ENCODE data around the gene SLC25A30.

SLC25A30 gene, protein sequence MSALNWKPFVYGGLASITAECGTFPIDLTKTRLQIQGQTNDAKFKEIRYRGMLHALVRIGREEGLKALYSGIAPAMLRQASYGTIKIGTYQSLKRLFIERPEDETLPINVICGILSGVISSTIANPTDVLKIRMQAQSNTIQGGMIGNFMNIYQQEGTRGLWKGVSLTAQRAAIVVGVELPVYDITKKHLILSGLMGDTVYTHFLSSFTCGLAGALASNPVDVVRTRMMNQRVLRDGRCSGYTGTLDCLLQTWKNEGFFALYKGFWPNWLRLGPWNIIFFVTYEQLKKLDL

DNA sequence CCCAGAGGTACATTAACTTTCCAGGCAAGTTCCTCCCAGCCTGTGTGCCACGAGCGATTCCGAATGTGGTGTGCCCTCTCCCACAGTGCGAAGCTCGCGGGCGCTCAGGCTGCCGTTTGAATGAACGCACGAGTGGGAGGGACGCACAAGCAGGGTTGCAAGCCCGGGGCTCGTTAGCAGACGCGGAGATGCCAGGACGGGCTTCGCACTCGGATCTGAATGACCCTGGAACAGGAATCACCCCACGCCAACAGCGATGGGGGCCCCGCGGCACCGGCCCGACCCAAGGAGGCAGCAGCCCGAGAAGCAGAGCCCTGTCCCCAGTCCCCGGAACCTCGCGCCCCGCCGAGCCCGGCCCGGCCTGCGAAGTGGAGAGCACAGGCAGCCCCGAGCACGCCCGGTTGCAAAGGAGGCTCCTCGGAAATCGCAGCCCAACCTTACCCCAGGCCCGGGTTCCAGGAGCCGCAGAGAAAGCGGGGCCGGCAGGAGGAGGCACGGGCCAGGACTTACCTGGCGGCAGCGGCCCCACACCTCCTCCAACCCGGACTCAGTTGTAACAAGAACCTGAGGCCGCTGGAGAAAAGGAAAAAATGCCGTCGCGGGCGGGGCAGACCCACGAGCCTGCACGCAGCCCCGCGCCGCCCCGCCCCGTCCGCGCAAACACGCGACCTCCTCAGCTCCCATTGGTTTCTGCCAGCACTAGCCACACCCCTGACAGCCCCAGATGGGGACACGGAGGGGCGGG is at the start of gene SLC25A30:
TSS of gene SLC25A30 (minus strand) at position 584 of the 745 bp plus-strand sequence. CDS start 6,948 bp downstream, outside the sequence.
- DNase-seq (ENCODE audit: low read depth), result peak; percentile 84

DNA sequence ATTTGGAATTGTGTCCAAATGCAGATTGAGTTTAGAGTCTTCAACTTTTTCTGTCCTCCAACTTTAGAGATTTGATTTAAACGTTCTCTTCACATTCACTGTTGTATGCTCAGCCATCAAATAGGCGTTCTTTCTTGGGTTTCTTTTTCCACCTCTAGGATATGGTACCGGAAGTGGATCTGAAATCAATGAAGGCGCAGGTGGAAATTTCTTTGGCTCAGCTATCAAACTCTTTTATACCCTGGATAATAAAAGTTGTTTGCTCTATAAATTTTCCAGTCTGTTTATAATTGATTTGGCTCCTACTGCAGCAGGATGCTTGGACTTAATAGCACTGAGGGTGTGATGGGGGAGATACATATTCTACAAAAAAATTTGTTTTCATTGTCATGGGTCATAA is 48.2 kb upstream of the SLC25A30 start:
- no peak for DNase-seq (ENCODE audit: low read depth)

DNA sequence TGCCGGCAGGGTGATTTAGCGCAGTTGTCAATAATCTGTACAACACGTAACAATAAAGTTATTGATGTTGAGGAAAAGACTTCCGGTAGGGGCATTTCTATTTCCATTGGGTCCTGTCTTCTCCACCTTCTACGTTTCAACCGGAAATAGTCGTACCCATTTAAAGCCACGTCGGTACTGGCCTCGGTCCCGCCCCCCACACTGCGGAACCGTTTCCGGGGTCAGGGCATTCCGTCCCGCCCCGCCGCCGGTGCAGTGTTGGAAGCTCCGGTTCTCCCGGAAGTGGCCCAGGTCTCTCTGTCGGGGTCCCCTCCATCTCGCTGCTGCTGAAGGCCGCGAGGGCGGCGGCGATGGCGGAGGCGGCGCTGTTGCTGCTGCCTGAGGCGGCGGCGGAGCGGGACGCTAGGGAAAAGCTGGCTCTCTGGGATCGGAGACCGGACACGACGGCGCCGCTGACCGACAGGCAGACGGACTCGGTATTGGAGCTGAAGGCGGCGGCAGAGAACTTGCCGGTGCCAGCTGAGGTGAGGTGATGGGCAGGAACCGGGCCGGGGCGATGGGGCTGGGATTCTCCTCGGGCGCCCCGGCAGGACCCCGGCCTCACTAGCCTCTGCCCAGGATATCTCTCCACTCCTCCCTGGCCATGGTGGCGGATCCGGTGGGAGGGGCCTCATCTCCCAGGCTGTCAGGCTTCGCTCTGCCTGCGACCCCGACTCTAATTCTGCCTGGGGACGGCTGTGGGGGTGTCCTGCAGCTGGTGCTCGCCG is 46.7 kb upstream of the SLC25A30 start, which contains the start of gene COG3:
TSS of gene COG3 (plus strand) at position 253 of the 767 bp plus-strand sequence. CDS start at position 351, 98 bp downstream.
- DNase-seq (ENCODE audit: low read depth), result peak; percentile 98

DNA sequence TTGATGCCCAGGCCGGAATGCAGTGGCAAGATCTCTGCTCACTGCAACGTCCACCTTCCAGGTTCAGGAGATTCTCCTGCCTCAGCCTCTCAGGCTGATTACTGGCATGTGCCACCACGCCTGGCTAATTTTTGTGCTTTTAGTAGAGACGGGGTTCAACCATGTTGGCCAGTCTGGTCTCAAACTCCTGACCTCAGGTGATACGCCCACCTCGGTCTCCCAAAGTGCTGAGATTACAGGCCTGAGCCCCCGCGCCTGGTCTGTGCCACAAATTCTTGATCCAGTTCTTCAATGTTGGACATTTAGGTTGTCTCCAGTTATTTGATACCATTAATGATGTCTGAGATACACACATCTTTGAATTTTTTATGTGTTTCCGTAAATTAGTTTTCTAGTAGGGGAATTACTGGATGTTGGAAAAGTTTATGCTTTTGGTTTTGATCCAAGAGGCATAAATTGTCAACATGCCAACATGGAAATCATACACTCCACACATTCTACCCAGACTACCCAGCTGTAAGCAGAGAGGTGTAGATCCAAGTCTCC is 46.0 kb upstream of the SLC25A30 start:
- DNase-seq (ENCODE audit: low read depth), result no peak

DNA sequence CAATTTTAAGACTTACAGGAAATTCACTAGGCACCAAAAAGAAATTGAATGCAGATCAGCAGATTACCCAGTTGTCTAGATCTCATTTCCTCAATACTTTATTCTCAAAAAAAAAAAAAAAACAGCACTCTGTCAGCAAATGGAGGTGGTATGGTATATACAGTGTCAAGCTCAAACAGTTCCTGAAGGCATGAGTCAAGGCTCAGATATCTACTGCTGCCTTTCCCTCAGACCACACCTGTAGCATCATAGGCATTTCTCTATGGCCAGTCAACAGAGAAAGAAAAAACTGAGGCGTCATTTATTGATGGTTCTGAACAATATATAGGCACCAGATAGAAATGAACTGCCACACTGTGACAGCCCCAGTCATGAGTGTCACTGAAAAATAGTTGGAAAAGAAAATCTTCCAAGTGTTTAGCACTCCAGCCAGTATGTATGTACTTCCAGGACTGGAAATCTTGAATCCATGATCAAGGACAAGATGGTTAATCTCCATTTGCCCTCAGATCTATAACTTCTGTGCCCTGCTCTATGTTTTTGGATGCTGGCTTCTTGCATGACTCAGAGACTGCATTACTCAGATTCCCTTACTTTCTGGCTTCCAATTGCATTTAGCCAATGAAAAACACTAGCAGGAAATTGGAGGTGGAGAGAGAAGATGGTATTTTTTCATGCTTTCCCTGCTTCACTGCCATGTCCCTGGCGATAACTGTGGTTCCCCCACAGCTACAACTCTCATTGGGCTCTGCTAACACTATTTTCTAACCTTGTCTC is 38.2 kb upstream of the SLC25A30 start:
- DNase-seq (ENCODE audit: low read depth), result peak; percentile 18

DNA sequence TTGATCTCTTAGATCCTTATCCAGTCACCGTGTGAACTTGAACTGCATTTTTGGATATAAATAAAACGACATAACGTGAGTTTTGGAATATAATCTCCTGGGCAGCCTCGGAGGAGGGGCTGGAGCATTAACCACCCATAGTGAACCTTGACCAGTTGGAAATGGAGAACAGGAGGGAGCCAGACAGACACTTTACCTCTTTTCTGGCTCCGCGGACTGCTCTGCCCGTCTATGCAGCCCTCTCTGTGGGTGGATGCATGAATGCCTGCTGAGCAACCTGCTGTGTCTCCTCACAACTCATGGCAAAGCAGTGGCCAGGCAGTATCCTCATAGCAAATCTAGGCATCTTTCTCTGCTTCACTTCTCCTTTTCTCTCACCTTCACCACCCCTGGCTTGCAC is 36.0 kb upstream of the SLC25A30 start:
- no peak for DNase-seq (ENCODE audit: low read depth)

DNA sequence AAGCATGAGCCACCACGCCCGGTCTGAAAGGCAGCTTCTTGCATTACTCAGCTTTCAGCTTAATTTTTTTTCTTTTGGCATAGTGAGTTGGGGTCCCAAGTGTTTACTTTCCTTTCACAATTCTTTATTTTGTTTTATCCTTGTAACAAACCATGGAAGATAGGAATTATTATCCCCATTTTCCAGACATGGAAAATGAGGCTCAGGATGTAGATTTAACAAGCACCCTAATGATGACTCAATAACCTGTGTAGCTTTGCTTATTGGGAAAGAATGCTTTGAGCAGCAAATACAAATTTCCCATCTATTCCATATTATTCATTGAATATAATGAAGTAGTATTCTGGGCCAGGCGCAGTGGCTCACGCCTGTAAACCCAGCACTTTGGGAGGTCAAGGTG is 33.1 kb upstream of the SLC25A30 start:
- no peak for DNase-seq (ENCODE audit: low read depth)

DNA sequence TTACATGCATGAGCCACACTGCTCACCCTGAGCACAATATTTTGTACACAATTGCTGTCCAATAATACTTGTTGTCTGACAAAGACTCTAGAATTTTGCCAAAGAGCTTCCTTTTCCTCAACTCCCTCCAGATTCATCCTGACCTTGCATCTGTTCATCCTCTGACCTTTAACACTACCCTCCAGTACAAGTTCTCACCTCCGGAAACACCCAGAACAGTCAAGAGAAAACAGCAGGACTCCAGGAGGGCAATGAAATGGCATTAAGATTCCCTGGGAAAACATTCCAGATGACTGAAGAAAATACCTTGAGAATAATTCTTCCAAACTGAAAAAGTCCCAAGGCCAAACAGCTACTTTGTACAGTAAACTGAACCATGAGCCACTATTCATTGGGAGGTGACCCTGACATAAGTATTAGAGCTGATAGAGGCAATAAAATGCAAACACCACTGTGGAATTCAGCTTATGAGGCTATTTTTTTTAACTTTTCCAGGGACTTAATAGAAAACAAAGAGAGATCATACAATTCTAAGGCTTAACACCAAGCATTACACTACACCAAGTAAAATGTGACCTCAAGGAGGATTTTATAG is 30.9 kb upstream of the SLC25A30 start:
- DNase-seq (ENCODE audit: low read depth), result no peak

DNA sequence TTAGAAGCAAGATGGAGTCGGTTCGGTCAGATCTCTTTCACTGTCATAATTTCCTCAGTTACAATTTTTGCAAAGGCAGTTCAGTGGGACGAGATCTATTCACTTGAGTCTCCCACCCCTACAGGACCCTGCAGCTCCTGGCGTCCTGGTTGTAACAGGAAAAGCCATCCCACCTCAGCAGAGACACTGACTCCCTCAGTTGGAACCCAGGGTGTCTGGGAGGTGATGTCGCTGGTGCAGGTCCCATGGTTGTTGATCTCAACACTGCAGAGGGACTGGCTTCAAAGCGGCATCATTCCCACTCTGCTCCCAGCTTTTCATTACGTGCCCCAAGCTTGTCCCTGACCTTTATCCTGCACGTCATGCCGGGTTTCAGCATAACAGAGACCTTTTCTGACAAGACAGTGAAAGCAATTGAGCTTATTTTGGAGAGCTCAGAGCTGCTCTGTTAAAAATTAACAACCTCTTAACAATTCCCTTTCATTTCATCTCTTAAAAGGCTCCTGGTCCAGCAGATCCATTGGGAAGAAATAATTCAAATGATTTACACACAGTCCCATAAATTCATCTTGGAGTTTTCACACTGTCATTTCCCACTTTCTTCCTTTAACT is 29.0 kb upstream of the SLC25A30 start:
- DNase-seq (ENCODE audit: low read depth), result no peak

DNA sequence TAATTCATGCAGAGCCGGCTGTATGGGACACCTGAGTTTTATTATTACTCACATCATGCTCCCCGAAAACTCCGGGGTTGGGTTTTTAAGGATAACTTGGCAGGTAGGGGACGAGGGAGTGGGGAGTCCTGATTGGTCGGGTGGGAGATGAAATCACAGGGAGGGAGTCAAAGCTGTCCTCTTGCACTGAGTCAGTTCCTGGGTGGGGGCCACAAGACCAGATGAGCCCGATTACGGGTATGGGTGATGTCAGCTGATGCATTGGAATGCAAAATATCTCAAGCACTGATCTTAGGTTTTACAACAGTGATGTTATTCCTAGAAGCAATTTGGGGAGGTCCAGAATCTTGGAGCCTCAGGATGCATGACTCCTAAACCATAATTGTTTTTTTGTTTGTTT is 28.0 kb upstream of the SLC25A30 start:
- DNase-seq (ENCODE audit: low read depth), result peak; percentile 34

DNA sequence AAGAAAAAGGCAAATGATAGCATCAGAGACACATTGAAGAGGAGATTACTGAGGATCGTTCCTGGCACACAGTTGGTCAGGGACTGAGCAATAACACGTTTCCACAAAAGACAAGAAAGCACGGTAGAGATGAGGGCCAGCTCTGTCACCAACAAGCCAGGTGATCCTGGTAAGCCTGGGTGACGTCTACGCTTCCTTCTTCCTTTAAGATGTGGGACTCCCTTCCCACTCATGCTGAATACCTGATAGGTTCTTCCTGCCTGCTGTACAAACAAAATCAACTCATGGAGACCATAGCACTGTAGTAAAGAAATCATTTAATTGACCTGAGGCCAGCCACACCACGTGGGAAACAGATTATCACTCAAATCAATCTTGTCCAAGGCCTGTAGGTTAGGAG is 26.9 kb upstream of the SLC25A30 start:
- DNase-seq (ENCODE audit: low read depth), result no peak

DNA sequence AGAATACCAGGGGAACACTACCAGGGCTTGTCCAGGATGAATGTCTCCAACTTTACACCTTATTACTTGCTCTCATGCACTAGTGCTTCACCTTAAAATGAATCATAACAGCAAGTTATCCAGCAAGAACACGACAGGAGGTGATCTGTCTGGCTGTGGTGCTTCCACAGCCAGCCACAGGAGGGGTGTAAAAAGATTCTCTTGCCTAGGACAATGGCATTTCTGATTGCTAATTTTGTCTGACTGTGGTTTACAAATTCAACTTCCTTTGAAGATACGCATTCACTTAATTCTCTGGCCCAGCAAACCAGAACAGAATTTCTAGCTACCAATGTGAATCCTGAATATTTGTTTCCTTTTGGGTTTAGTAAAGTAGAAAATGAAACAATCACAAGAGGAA is 23.5 kb upstream of the SLC25A30 start:
- DNase-seq (ENCODE audit: low read depth), result peak; percentile 16

DNA sequence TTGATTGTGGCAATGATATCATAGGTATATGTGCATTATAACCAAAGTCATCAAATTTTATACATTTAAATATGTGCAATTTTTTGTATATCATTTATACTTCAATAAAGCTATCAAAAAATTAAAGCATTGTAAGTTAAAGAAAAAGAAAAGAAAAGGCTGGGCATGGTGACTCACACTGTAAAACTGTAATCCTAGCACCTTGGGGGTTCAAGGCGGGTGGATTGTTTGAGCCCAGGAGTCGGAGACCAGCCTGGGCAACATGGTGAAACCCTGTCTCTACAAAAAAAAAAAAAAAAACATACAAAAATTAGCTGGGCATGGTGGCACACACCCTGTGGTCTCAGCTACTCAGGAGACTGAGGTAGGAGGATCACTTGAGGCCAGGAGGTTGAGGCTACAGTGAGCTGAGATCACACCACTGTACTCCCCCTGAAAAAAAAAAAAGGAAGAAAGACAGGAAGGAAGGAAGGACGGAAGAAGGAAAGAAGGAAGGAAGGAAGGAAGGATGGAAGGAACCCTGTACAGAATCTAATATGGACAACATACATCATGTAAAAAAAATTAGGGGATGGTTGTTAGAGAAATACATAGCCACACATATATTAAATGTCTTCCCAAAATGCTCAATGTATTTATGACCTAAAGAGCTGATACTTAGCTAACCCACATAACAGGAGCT is 21.7 kb upstream of the SLC25A30 start:
- no peak for DNase-seq (ENCODE audit: low read depth)

DNA sequence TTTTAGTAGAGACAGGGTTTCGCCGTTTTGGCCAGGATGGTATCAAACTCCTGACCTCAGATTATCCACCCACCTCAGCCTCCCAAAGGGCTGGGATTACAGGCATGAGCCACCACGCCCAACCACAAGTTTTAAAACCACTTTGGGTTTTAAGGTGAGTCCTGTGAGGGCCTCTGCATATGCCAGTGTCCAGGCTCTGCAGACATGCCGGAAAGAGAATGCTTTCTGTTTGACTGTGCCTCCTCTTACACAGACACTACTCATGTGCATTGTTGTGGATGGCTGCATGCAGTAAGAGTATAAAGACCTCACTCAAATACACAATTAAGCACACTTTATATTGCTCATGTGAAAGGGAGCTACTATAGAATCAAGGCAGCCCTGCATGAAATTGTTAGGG is 20.8 kb upstream of the SLC25A30 start:
- no peak for DNase-seq (ENCODE audit: low read depth)

DNA sequence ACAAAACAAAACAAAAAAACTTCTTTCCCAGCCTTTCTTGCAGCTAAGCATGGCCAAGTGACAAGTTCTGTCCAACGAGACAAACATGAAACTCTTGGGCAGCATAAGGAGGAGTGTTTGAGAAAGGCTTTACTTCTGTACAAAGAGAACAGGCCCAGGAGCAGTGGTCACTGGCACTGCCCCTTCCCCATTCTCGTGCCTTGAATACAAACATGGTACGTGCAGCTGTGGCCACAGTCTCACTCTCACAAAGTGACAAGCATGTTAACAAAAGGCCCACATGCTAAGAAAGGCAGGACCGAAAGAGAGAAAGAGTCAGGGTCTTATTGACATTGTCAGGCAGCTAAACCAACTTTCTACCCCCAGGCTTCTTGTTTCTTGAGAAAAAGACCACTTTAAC is 19.8 kb upstream of the SLC25A30 start:
- no peak for DNase-seq (ENCODE audit: low read depth)

DNA sequence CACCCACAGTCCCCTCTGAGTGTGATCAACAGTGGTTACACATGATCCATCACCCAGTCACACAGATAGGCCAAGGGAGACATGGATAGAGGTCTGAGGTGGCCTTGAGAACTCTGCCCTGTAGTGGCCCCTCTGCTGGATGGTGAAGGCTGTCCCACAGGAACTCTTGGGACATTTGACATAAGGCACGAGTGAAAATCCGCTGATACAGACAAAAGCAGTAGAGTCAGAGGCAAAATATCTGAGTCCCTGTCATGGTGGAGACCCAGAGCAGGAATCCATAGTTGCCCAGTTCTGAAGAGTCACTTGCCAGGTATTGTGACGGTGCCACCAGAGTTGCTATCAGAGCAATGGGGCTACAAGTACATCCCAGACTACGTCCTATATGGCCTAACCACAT is 18.8 kb upstream of the SLC25A30 start:
- no peak for DNase-seq (ENCODE audit: low read depth)

DNA sequence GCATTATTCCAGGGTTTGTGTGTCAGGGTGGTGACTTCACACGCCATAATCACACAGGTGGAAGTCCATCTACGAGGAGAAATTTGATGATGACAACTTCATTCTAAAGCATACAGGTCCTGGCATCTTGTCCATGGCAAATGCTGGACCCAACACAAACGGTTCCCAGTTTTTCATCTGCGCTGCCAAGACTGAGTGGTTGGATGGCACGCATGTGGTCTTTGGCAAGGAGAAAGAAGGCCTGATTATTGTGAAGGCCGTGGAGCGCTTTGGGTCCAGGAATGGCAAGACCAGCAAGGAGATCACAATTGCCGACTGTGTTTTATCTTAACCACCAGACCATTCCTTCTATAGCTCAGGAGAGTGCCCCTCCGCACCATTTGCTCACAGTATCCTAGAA is 18.2 kb upstream of the SLC25A30 start:
- DNase-seq (ENCODE audit: low read depth), result no peak

DNA sequence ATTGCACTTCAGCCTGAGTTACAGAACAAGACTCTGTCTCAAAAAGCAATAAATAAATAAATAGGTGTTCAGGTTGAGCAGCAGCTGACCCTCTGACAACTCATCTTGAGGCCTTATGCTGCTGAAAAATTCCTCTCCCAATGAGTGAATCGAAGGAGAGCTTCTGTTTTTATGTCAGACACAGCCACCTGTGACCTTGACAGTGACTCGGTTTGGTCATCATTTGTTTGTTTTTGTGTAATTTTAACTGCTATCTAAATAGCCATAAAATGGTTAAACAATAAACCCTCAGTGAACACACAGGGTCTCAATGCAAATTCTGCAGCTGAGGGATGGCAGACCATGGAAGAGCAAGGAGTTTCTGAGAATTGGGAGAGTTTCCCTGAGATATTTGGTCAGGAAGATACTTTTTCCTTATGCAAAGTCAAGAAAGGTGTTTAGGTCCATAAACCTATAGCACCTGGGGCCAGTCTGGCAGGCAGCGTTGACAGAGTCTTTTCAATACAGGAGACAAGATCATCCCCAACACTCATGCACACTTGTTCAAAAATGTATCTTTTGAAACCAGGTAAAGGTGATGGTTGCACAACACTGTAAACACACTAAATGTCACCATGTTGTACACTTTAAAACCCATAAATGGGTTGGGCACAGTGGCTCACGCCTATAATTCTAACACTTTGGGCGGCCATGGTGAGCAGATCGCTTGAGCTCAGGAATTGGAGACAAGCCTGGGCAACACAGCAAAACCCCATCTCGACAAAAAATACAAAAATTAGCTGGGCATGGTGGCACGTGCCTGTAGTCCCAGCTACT is 16.6 kb upstream of the SLC25A30 start:
- DNase-seq (ENCODE audit: low read depth), result no peak

DNA sequence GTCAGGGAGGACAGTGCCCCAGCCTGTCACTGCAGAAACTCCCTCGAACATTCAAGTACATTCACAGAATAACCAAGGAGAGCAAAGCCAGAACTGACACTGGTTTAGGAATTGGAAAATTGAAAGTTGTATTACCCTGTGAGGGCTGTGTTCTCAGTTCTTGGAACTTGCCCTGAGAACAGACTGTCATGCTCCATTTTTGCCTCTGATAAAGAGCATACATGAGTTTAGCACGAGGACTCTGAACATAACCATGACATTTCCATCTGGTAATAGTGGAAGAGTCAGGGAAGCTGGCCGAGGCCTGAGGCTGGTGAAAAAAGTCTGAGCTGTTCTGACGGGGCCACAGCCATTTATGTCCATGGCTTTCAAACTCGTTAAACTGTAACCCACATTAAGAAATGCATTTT is 15.2 kb upstream of the SLC25A30 start:
- no peak for DNase-seq (ENCODE audit: low read depth)
